ENCODE data around the gene ARSK. TPM values are rescaled to one million over a fixed set of nuclear protein-coding genes. Genes with fewer than 3 reads are reported as not detected.

ARSK gene
- total and polyA plus RNA-seq, 2 donors (not counting 1 experiment from before 2014, with no cell fraction given) = 3.7 to 5.1 TPM

- CTCF ChIA-PET = no interaction called here
- DNase-seq = no peak
- 100% methylated on average over 4 of the region's 5 CpGs for WGBS (ENCODE audit: insufficient coverage)
Observed at GRCh38 chr5:95591490-95591901, 36.6 kb downstream of the ARSK start.

GRCh38 chr5:95595289-95595931, 40.5 kb downstream of the ARSK start:
- TF ChIP-seq EZH2 (IDR thresholded peaks at IDR 0.05; ENCODE audit: borderline replicate concordance, insufficient read depth, low read depth, low read length, poor library complexity, severe bottlenecking) (no peak), CTCF (IDR thresholded peaks at IDR 0.05) (no peak)
- intact Hi-C loops (cut with micrococcal nuclease) = no loop called here
- ChIA-PET POLR2A (no interaction called here), CTCF (no interaction called here)
- H3K4me1 ChIP-seq (ENCODE audit: control insufficient read depth in 2 of 2, insufficient read depth in 2 of 2, low read length in 2 of 2) = no peaks in the 10 kb centered on the region
- H3K4me3 Mint-ChIP-seq = no peak overlapping the region
- H3K27me3 Mint-ChIP-seq = no peaks in the 10 kb centered on the region
- no peaks in the 10 kb centered on the region for H3K36me3 ChIP-seq (replicated peaks in 1 of 2; ENCODE audit: control extremely low read depth in 1 of 2, control insufficient read depth in 1 of 2, extremely low read depth in 1 of 2, insufficient read depth in 2 of 2, low read length in 1 of 2)
- H4K20me1 ChIP-seq (ENCODE audit: control insufficient read depth, insufficient read depth, low read length, poor library complexity, severe bottlenecking) = no peaks in the 10 kb centered on the region
- DNase-seq (no peak), ATAC-seq (ENCODE audit: low read depth) (no peak)
- no peak overlapping the region for H3K4me3 ChIP-seq (ENCODE audit: control extremely low read depth in 1 of 5, extremely low read depth in 1 of 5, insufficient read depth in 1 of 5, low read depth in 2 of 5, low read length in 4 of 5)
- H3K27ac Mint-ChIP-seq = no peak overlapping the region
- H3K27ac ChIP-seq (ENCODE audit: low read length in 2 of 2) = no peak overlapping the region
- peaks cover 7% of the 10 kb centered on the region for H3K4me1 Mint-ChIP-seq
- H3K27me3 ChIP-seq (replicated peaks in 1 of 4; ENCODE audit: control extremely low read depth in 1 of 4, control insufficient read depth in 3 of 4, insufficient read depth in 4 of 4, low read length in 3 of 4) = no peaks in the 10 kb centered on the region
- no peak overlapping the region for H2AFZ ChIP-seq (ENCODE audit: insufficient read depth, low read depth, low read length, poor library complexity, severe bottlenecking)
- no peaks in the 10 kb centered on the region for H3K9me3 Mint-ChIP-seq (ENCODE audit: insufficient read depth)
- H3K4me2 ChIP-seq (replicated peaks; ENCODE audit: low read depth, low read length, poor library complexity, severe bottlenecking) = no peak overlapping the region
- H3K79me2 ChIP-seq (ENCODE audit: control insufficient read depth, insufficient read depth, low read length) = no peaks in the 10 kb centered on the region
- no peaks in the 10 kb centered on the region for H3K9me3 ChIP-seq (ENCODE audit: control extremely low read depth in 1 of 3, control insufficient read depth in 2 of 3, insufficient read depth in 1 of 3, low read length in 2 of 3)
- WGBS (ENCODE audit: insufficient coverage) = no CpG with 5 or more reads among the region's 3 CpGs
- no peak overlapping the region for H3K9ac ChIP-seq (ENCODE audit: low read length)

More at GRCh38 chr5:95591490-95591901, 36.6 kb downstream of the ARSK start:
- no peak overlapping the region for H3K27ac Mint-ChIP-seq
- H4K20me1 ChIP-seq (ENCODE audit: control insufficient read depth, insufficient read depth, low read length, poor library complexity, severe bottlenecking) = no peaks in the 10 kb centered on the region
- H3K9me3 Mint-ChIP-seq (ENCODE audit: insufficient read depth) = no peaks in the 10 kb centered on the region
- H3K4me3 Mint-ChIP-seq = no peak overlapping the region
- no peak for TF ChIP-seq CTCF (IDR thresholded peaks at IDR 0.05)
- TF ChIP-seq EZH2 (IDR thresholded peaks at IDR 0.05; ENCODE audit: borderline replicate concordance, insufficient read depth, low read depth, low read length, poor library complexity, severe bottlenecking) = no peak
- intact Hi-C loops (cut with micrococcal nuclease) = no loop called here
- no peaks in the 10 kb centered on the region for H3K36me3 ChIP-seq (replicated peaks in 1 of 2; ENCODE audit: control extremely low read depth in 1 of 2, control insufficient read depth in 1 of 2, extremely low read depth in 1 of 2, insufficient read depth in 2 of 2, low read length in 1 of 2)
- no peak overlapping the region for H3K27ac ChIP-seq (ENCODE audit: low read length in 2 of 2)
- POLR2A ChIA-PET = no interaction called here
- no peaks in the 10 kb centered on the region for H3K9me3 ChIP-seq (ENCODE audit: control extremely low read depth in 1 of 3, control insufficient read depth in 2 of 3, insufficient read depth in 1 of 3, low read length in 2 of 3)
- H3K9ac ChIP-seq (ENCODE audit: low read length) = no peak overlapping the region
- ATAC-seq (ENCODE audit: low read depth) = no peak
- no peaks in the 10 kb centered on the region for H3K4me1 ChIP-seq (ENCODE audit: control insufficient read depth in 2 of 2, insufficient read depth in 2 of 2, low read length in 2 of 2)
- no peak overlapping the region for H3K4me3 ChIP-seq (ENCODE audit: control extremely low read depth in 1 of 5, extremely low read depth in 1 of 5, insufficient read depth in 1 of 5, low read depth in 2 of 5, low read length in 4 of 5)
- H3K79me2 ChIP-seq (ENCODE audit: control insufficient read depth, insufficient read depth, low read length) = no peaks in the 10 kb centered on the region
- H2AFZ ChIP-seq (ENCODE audit: insufficient read depth, low read depth, low read length, poor library complexity, severe bottlenecking) = no peak overlapping the region
- no peak overlapping the region for H3K4me2 ChIP-seq (replicated peaks; ENCODE audit: low read depth, low read length, poor library complexity, severe bottlenecking)
- H3K27me3 ChIP-seq (replicated peaks in 1 of 4; ENCODE audit: control extremely low read depth in 1 of 4, control insufficient read depth in 3 of 4, insufficient read depth in 4 of 4, low read length in 3 of 4) = no peaks in the 10 kb centered on the region
- no peaks in the 10 kb centered on the region for H3K27me3 Mint-ChIP-seq
- H3K4me1 Mint-ChIP-seq = peaks cover 11% of the 10 kb centered on the region

All from B cell (primary cell).